SW 1271 (cell line): ENCODE data around the gene KIF2C.
A peak's percentile ranks its signal among the peaks of the same experiment; 100 is the strongest.
"Not testable (repeated sequence)": the region's sequence is repeated elsewhere in the genome, so short reads cannot be mapped to it uniquely, and the experiment has no call there.

Experiments used
- DNase-seq, 2 experiments: peaks; one replicate each; lab custom pipeline; 2025; lab: John Stamatoyannopoulos, UW

Gene KIF2C

GRCh38 chr1:44739307-44740178 is at the start of gene KIF2C:
Gene KIF2C (plus strand): TSS chr1:44739837. CDS start chr1:44739933, 96 bp downstream.
- peak; percentile 79 to 94 for DNase-seq

- no peak for DNase-seq
These were observed 46.5 kb upstream of the KIF2C start for GRCh38 chr1:44693159-44693558.

- no peak for DNase-seq
These were observed 45.7 kb upstream of the KIF2C start for GRCh38 chr1:44693900-44694299.

GRCh38 chr1:44694863-44695478 is 44.7 kb upstream of the KIF2C start:
- DNase-seq, result no peak

GRCh38 chr1:44695671-44696070 is 44.0 kb upstream of the KIF2C start:
- DNase-seq, result no peak

GRCh38 chr1:44696101-44696500 is 43.5 kb upstream of the KIF2C start:
- DNase-seq, result no peak

GRCh38 chr1:44696789-44697345 is 42.8 kb upstream of the KIF2C start:
- no peak for DNase-seq

GRCh38 chr1:44698138-44698537 is 41.5 kb upstream of the KIF2C start:
- no peak for DNase-seq

GRCh38 chr1:44699375-44699774 is 40.3 kb upstream of the KIF2C start:
- DNase-seq, result not testable (repeated sequence)

- no peak for DNase-seq
These were observed 39.1 kb upstream of the KIF2C start for GRCh38 chr1:44700573-44700972.

- DNase-seq, result no peak
These were observed 38.5 kb upstream of the KIF2C start for GRCh38 chr1:44701141-44701573.

GRCh38 chr1:44705470-44705869 is 34.2 kb upstream of the KIF2C start:
- no peak for DNase-seq

- DNase-seq, result no peak
These were observed 33.7 kb upstream of the KIF2C start for GRCh38 chr1:44705938-44706337.

- DNase-seq, result peak in 1 of 2 experiments; percentile 20
These were observed 32.3 kb upstream of the KIF2C start for GRCh38 chr1:44707112-44707881.

GRCh38 chr1:44707959-44708831 is 31.4 kb upstream of the KIF2C start:
- no peak for DNase-seq

GRCh38 chr1:44713321-44713781 is 26.3 kb upstream of the KIF2C start:
- no peak for DNase-seq

GRCh38 chr1:44714532-44714931 is 25.1 kb upstream of the KIF2C start:
- DNase-seq, result no peak

- peak in 1 of 2 experiments; percentile 56 for DNase-seq
These were observed 24.6 kb upstream of the KIF2C start for GRCh38 chr1:44714944-44715571.

- no peak for DNase-seq
These were observed 22.5 kb upstream of the KIF2C start for GRCh38 chr1:44717156-44717555.

- DNase-seq, result no peak
These were observed 22.0 kb upstream of the KIF2C start for GRCh38 chr1:44717653-44718052.

- no peak for DNase-seq
These were observed 21.5 kb upstream of the KIF2C start for GRCh38 chr1:44718091-44718490.
